ENCODE measurements around the gene GPC6. TPM values are rescaled to one million over a fixed set of nuclear protein-coding genes. Genes with fewer than 3 reads are reported as not detected.

Gene GPC6
- total and polyA plus RNA-seq, 9 of the 15 experiments (the other 6 are each of a cell fraction or from before 2014, with no cell fraction given) = under 0.01 to 0.20 (median 0.01) TPM; not detected in 4

GRCh38 chr13:94114166-94114565 lies 887.6 kb downstream of the GPC6 start:
- Histone ChIP-seq H3K4me2 (ENCODE audit: insufficient read depth, low read length) (no peak overlapping the region), H3K79me2 (ENCODE audit: control insufficient read depth, insufficient read depth, low read length) (no peaks in the 10 kb centered on the region), H3K4me3 (no peak overlapping the region), H3K36me3 (ENCODE audit: control insufficient read depth, insufficient read depth, low read length) (no peaks in the 10 kb centered on the region), H3K9me3 (replicated peaks; ENCODE audit: control insufficient read depth, insufficient read depth, low read depth, low read length) (no peaks in the 10 kb centered on the region), H3K4me1 (replicated peaks in 1 of 2; ENCODE audit: control insufficient read depth in 2 of 2, insufficient read depth in 2 of 2, low read length in 2 of 2) (no peaks in the 10 kb centered on the region), H3K9ac (ENCODE audit: insufficient read depth in 1 of 2, low read depth in 2 of 2, low read length in 2 of 2) (no peak overlapping the region), H3K27me3 (ENCODE audit: control insufficient read depth in 2 of 2, insufficient read depth in 2 of 2, low read length in 2 of 2) (no peaks in the 10 kb centered on the region), H3K27ac (ENCODE audit: extremely low read depth, low read depth, low read length) (no peak overlapping the region), H2AFZ (ENCODE audit: low read depth, low read length) (no peak overlapping the region), H3K9me1 (ENCODE audit: control insufficient read depth, insufficient read depth, low read length) (no peaks in the 10 kb centered on the region), H4K20me1 (replicated peaks; ENCODE audit: control insufficient read depth, insufficient read depth, low read length) (no peaks in the 10 kb centered on the region)
- FAIRE-seq (no peak), DNase-seq (ENCODE audit: extremely low read depth in 1 of 4, low spot score in 3 of 4) (no peak), ATAC-seq (no peak)
- ChIA-PET POLR2A (interaction anchor here (0.7 kb wide), 1 partner anchor 265 kb away, joined by 3 read pairs; no protein-coding TSS in a partner anchor), CTCF (ENCODE audit: low intra/inter-chr PET ratio) (no interaction called here)
- BruUV-seq (replicated peaks) = no TSS peak
- 0% methylated on average over 1 of the region's 1 CpG for WGBS (ENCODE audit: insufficient coverage, low coverage, missing lambda C conversion rate)
- in situ Hi-C loops (cut with MboI) = no loop called here
- intact Hi-C loops (cut with micrococcal nuclease) = no loop called here
- TF ChIP-seq TFE3 (CRISPR knock-in tag; IDR thresholded peaks at IDR 0.05) (no peak), PTBP1 (IDR thresholded peaks at IDR 0.05; ENCODE audit: low read depth, low read length) (no peak), HDAC2 (IDR thresholded peaks at IDR 0.05) (no peak), CUX1 (CRISPR knock-in tag; IDR thresholded peaks at IDR 0.05) (no peak), DPF2 (IDR thresholded peaks at IDR 0.05) (no peak), GTF2F1 (IDR thresholded peaks at IDR 0.05; ENCODE audit: low read depth, low read length) (no peak), MNT (conservative IDR thresholded peaks at IDR 0.05) (no peak), ID3 (CRISPR knock-in tag; IDR thresholded peaks at IDR 0.05) (no peak), ID3 (tag; IDR thresholded peaks at IDR 0.05) (no peak), EHMT2 (IDR thresholded peaks at IDR 0.05) (no peak), ZNF121 (CRISPR knock-in tag; conservative IDR thresholded peaks at IDR 0.05) (no peak), SMC3 (conservative IDR thresholded peaks at IDR 0.05; ENCODE audit: insufficient read depth, low read depth, low read length) (no peak), ZNF398 (CRISPR knock-in tag; IDR thresholded peaks at IDR 0.05) (no peak)
